Uterus (tissue), 2 donors: ENCODE results near the gene VAX1.

Experiments
- CTCF ChIP-seq, 4 experiments: fragments of 200-600 bp in 2 of 4; fragments of 450-650 bp in 2 of 4; sonication (generic) in 2 of 4; IDR thresholded peaks; one replicate each; pipeline ENCODE4 v1.5.1; 2016 to 2019; ENCODE audit warnings: antibody characterized with exemption in 4 of 4, mild to moderate bottlenecking in 2 of 4, moderate library complexity in 1 of 4
- POLR2A ChIP-seq, 2 donors: fragments of 450-650 bp; IDR thresholded peaks; one replicate each; pipeline ENCODE4 v1.6.1; 2016; ENCODE audit warnings: antibody characterized with exemption in 2 of 2, mild to moderate bottlenecking in 1 of 2, moderate library complexity in 1 of 2

- TF ChIP-seq CTCF (IDR thresholded peaks at IDR 0.05) = no peak
- TF ChIP-seq POLR2A (IDR thresholded peaks at IDR 0.05) = no peak
Observed at GRCh38 chr10:117092386-117092785, 45.7 kb downstream of the VAX1 start.
